CD14-positive monocyte (primary cell): ENCODE measurements around the gene FOXJ3. TPM values are rescaled to one million over a fixed set of nuclear protein-coding genes. Genes with fewer than 3 reads are reported as not detected.
A peak's percentile ranks its signal among the peaks of the same experiment; 100 is the strongest.

Source experiments
- DNase-seq, 3 donors: peaks; one replicate each; pipeline ENCODE4 v3.0.0-alpha.2; 2011 to 2022
- H2AFZ ChIP-seq: 2 replicates; pipeline ENCODE4 v1.6.0; 2012; ENCODE audit warnings: mild to moderate bottlenecking, low read depth, low read length, inconsistent platforms; ENCODE audit not compliant: insufficient read depth, poor library complexity, severe bottlenecking
- H3K27ac ChIP-seq, 2 donors: 1 replicate in 1 of 2; 2 replicates in 1 of 2; pipeline ENCODE4 v1.5.1; 2012 to 2013; ENCODE audit warnings: low read length in 2 of 2, control low read depth in 1 of 2, inconsistent platforms in 1 of 2, low read depth in 1 of 2, mild to moderate bottlenecking in 1 of 2
- H3K27me3 ChIP-seq, 2 donors: one replicate each; pipeline versions ENCODE4 v1.6.0 to v1.6.1; 2011 to 2013; ENCODE audit warnings: low read length in 2 of 2; ENCODE audit not compliant: control insufficient read depth in 2 of 2, insufficient read depth in 2 of 2
- H3K36me3 ChIP-seq, 2 donors: replicated peaks in 1 of 2; 1 replicate in 1 of 2; 2 replicates in 1 of 2; pipeline versions ENCODE4 v1.5.1 to v1.6.1; 2012 to 2013; ENCODE audit warnings: low read length in 2 of 2, control low read depth in 1 of 2, inconsistent platforms in 1 of 2, mild to moderate bottlenecking in 1 of 2; ENCODE audit not compliant: insufficient read depth in 2 of 2, control insufficient read depth in 1 of 2
- H3K4me1 ChIP-seq, 2 donors: 1 replicate in 1 of 2; 2 replicates in 1 of 2; pipeline versions ENCODE4 v1.5.1 to v1.6.1; 2012 to 2013; ENCODE audit warnings: low read length in 2 of 2, control low read depth in 1 of 2, inconsistent platforms in 1 of 2, mild to moderate bottlenecking in 1 of 2, moderate library complexity in 1 of 2; ENCODE audit not compliant: insufficient read depth in 2 of 2, control insufficient read depth in 1 of 2
- H3K4me2 ChIP-seq: replicated peaks from 2 replicates; pipeline ENCODE3; 2012; ENCODE audit warnings: low read length, moderate library complexity, mild to moderate bottlenecking; ENCODE audit not compliant: poor library complexity, severe bottlenecking; ENCODE audit errors: extremely low read depth
- H3K4me3 ChIP-seq, 3 experiments: fragments of 200-600 bp in 1 of 3; sonication (generic) in 1 of 3; replicated peaks in 1 of 3; 1 replicate in 2 of 3; 2 replicates in 1 of 3; pipeline ENCODE4 v1.5.1; 2011 to 2013; ENCODE audit warnings: low read length in 3 of 3, mild to moderate bottlenecking in 3 of 3, control low read depth in 2 of 3, low read depth in 2 of 3, inconsistent platforms in 1 of 3, moderate library complexity in 1 of 3
- H3K79me2 ChIP-seq: 2 replicates; pipeline ENCODE4 v1.6.0; 2012; ENCODE audit warnings: mild to moderate bottlenecking, control low read depth, inconsistent platforms, low read length, moderate library complexity; ENCODE audit not compliant: insufficient read depth
- H3K9ac ChIP-seq: 2 replicates; pipeline ENCODE4 v1.6.0; 2017; ENCODE audit warnings: low read length, mild to moderate bottlenecking; ENCODE audit not compliant: insufficient read depth, poor library complexity, severe bottlenecking
- H3K9me3 ChIP-seq, 2 donors: replicated peaks in 1 of 2; 1 replicate in 1 of 2; 2 replicates in 1 of 2; pipeline versions ENCODE4 v1.5.1 to v1.6.1; 2012 to 2013; ENCODE audit warnings: low read length in 2 of 2, control low read depth in 1 of 2; ENCODE audit not compliant: control insufficient read depth in 1 of 2, insufficient read depth in 1 of 2
- H4K20me1 ChIP-seq: 2 replicates; pipeline ENCODE4 v1.6.0; 2012; ENCODE audit warnings: mild to moderate bottlenecking, low read length, control low read depth, moderate library complexity; ENCODE audit not compliant: insufficient read depth
- H3K27ac Mint-ChIP-seq, 7 donors: one replicate each; pipeline ENCODE4 v1.8.0; 2020; ENCODE audit warnings: mild to moderate bottlenecking in 7 of 7, mixed read lengths in 7 of 7, moderate library complexity in 6 of 7, inconsistent platforms in 2 of 7
- H3K27me3 Mint-ChIP-seq, 3 donors: one replicate each; pipeline ENCODE4 v1.8.0; 2021 to 2022; ENCODE audit warnings: low read depth in 3 of 3, mild to moderate bottlenecking in 3 of 3, mixed read lengths in 3 of 3, moderate library complexity in 3 of 3, inconsistent platforms in 1 of 3
- H3K36me3 Mint-ChIP-seq, 2 donors: one replicate each; pipeline ENCODE4 v1.8.0; 2020; ENCODE audit warnings: mixed read lengths in 2 of 2, inconsistent platforms in 1 of 2, mild to moderate bottlenecking in 1 of 2
- H3K4me1 Mint-ChIP-seq: one replicate; pipeline ENCODE4 v1.8.0; 2020; ENCODE audit warnings: mild to moderate bottlenecking, mixed read lengths
- H3K4me3 Mint-ChIP-seq, 2 donors: one replicate each; pipeline ENCODE4 v1.8.0; 2020; ENCODE audit warnings: mild to moderate bottlenecking in 2 of 2, mixed read lengths in 2 of 2, moderate library complexity in 1 of 2
- H3K9me3 Mint-ChIP-seq, 7 donors: one replicate each; pipeline ENCODE4 v1.8.0; 2020 to 2022; ENCODE audit warnings: mixed read lengths in 7 of 7, mild to moderate bottlenecking in 6 of 7, moderate library complexity in 6 of 7, inconsistent platforms in 2 of 7
- CTCF ChIP-seq: fragments of 200-600 bp; IDR thresholded peaks from one replicate; pipeline ENCODE4 v1.8.0; 2022; ENCODE audit warnings: antibody characterized with exemption, mild to moderate bottlenecking
- WGBS: methylation state at CpG from one replicate; pipeline ENCODE4 v1.1.5; 2013; ENCODE audit warnings: missing lambda C conversion rate; ENCODE audit not compliant: insufficient coverage; 5-methylcytosine and 5-hydroxymethylcytosine counted together
- intact Hi-C, 2 donors: fragments of 100-400 bp; cut with micrococcal nuclease; formaldehyde crosslinking; loops; one replicate each; pipeline versions ENCODE4 v1.15.0 to v1.15.1; 2023
- polyA plus RNA-seq, 3 donors: library from polyadenylated mRNA; depleted of rRNA in 1 of 3; unstranded in 2 of 3; stranded (reverse) in 1 of 3; fragments of 300-500 nt in 2 of 3; fragments of >200 nt in 1 of 3; fragmentation: Illumina TruSeq in 2 of 3; gene quantifications; 1 replicate in 2 of 3; 2 replicates in 1 of 3; pipeline ENCODE4 v1.2.3, GENCODE V29; 2012 to 2021

The FOXJ3 gene
- polyA plus RNA-seq, 3 donors = 10.2 to 18.5 (median 18.4) TPM

DNA sequence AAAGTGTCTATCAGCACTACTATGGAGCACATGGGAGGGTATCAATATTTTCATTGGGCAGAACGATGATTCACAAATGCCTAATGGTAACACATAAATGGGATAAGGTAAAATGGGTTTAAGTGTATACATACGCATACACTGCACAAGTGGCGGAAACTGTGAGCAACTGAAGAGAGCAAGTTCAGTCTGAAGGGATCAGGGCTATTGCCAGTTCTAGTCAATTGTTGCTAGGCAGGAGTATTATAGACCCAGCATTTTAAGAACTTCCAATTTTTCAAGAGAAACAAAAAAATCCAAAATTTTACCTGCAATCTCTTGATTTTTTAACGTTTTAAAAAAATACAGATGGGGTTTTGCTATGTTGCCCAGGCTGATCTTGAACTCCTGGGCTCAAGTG, 23.1 kb downstream of the FOXJ3 start:
- H3K4me1 ChIP-seq = peaks cover 16 to 42% of the 10 kb centered on the region in 2 donors
- Mint-ChIP-seq H3K4me3 (no peak overlapping the region), H3K27ac (peak overlapping the region in 1 of 7 donors; percentile 3), H3K4me1 (peaks cover 61% of the 10 kb centered on the region), H3K9me3 (no peaks in the 10 kb centered on the region), H3K36me3 (peaks cover 19 to 24% of the 10 kb centered on the region in 2 donors), H3K27me3 (no peaks in the 10 kb centered on the region)
- H3K4me2 ChIP-seq = no peak overlapping the region
- H3K27ac ChIP-seq = peak overlapping the region in 1 of 2 donors; percentile 26
- peaks cover 0 to 24% of the 10 kb centered on the region in 2 donors for H3K36me3 ChIP-seq
- H2AFZ ChIP-seq = no peak overlapping the region
- no peak for TF ChIP-seq CTCF
- intact Hi-C loops = no loop called here
- peaks cover 78% of the 10 kb centered on the region for H3K79me2 ChIP-seq
- H4K20me1 ChIP-seq = peaks cover 82% of the 10 kb centered on the region
- H3K4me3 ChIP-seq = no peak overlapping the region
- H3K9me3 ChIP-seq = no peaks in the 10 kb centered on the region
- 100% methylated on average over 3 of the region's 4 CpGs for WGBS
- DNase-seq = no peak
- no peak overlapping the region for H3K9ac ChIP-seq
- no peaks in the 10 kb centered on the region for H3K27me3 ChIP-seq

DNA sequence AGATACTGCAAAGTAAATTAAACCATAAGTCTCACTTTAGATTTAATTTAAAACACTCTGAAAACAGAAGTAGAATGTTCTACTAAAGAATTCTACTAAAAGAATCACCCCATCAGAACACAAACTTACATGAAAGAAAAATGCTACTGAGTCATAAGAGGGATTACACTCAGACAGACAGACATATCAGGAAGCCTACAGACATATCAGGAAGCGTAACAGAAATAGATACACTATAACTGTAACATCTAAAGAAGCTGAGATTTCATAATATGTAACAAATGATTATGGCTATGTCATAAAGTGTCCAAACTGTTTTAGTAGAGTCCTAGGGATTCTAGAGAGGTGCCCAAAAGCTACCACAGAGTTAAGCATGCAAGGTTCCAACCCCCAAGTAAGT, 23.9 kb downstream of the FOXJ3 start:
- H3K9ac ChIP-seq = no peak overlapping the region
- WGBS = no CpG with 5 or more reads among the region's 1 CpG
- peaks cover 76% of the 10 kb centered on the region for H3K79me2 ChIP-seq
- H3K4me3 ChIP-seq = no peak overlapping the region
- DNase-seq = no peak
- Mint-ChIP-seq H3K4me3 (no peak overlapping the region), H3K36me3 (peaks cover 19 to 24% of the 10 kb centered on the region in 2 donors), H3K27ac (peak overlapping the region in 1 of 7 donors; percentile 3), H3K27me3 (no peaks in the 10 kb centered on the region), H3K4me1 (peaks cover 58% of the 10 kb centered on the region), H3K9me3 (no peaks in the 10 kb centered on the region)
- H3K4me2 ChIP-seq = no peak overlapping the region
- no peak for TF ChIP-seq CTCF
- peaks cover 82% of the 10 kb centered on the region for H4K20me1 ChIP-seq
- intact Hi-C loops = no loop called here
- H3K9me3 ChIP-seq = no peaks in the 10 kb centered on the region
- H3K27ac ChIP-seq = peak overlapping the region in 1 of 2 donors; percentile 26
- H3K4me1 ChIP-seq = peaks cover 16 to 40% of the 10 kb centered on the region in 2 donors
- no peaks in the 10 kb centered on the region for H3K27me3 ChIP-seq
- peaks cover 0 to 24% of the 10 kb centered on the region in 2 donors for H3K36me3 ChIP-seq
- H2AFZ ChIP-seq = no peak overlapping the region
